GM19438 (cell line): Measurements from ENCODE around the gene RPS6KA4.

ENCODE experiments used
- ATAC-seq: cut with Tn5 transposase; IDR thresholded peaks from one replicate; pipeline ENCODE4 v1.9.1; 2021; ENCODE audit warnings: low read depth; ENCODE audit not compliant: unreplicated experiment

Gene RPS6KA4

GRCh38 chr11:64362339-64362738 is 3.4 kb downstream of the RPS6KA4 start:
- no peak for ATAC-seq

DNA sequence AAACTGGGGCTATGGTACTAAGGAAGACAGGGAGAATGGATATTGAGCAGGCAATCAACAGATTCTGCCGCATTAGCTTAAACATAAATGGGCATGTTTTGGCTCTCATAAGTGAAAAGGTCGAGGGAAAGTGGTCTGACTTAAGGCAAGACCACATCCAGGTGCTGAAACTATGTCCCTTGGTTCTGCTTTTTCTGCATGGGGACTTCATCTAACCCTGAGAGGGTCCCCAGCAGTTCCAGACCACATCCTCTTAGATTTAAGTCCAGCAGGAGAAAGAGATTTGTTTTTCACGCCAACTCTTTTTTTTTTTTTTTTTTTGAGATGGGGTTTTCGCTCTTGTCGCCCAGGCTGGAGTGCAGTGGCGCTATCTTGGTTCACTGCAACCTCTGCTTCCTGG is 5.5 kb downstream of the RPS6KA4 start:
- no peak for ATAC-seq

- ATAC-seq, result no peak
Measured at GRCh38 chr11:64364911-64365310, 5.9 kb downstream of the RPS6KA4 start.

- ATAC-seq, result no peak
Measured at GRCh38 chr11:64366751-64367150, 7.8 kb downstream of the RPS6KA4 start.

GRCh38 chr11:64367931-64368672 is 9.1 kb downstream of the RPS6KA4 start:
- ATAC-seq, result no peak

DNA sequence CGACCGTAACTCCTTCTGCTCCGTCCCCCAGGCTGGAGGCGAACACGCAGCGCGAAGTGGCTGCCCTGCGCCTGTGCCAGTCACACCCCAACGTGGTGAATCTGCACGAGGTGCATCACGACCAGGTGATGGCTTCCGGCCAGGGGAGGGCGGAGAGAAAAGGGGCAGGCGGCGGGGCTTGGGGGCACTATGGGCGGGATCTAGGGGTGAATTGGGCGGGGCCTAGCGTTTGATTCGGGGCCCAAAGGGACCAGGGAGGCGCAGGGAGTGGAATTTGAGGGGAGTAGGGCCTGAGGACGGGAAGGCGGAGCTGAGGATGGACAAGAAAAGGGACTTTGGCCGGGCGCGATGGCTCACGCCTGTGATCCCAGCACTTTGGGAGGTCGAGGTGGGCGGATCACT is 9.7 kb downstream of the RPS6KA4 start:
- no peak for ATAC-seq

DNA sequence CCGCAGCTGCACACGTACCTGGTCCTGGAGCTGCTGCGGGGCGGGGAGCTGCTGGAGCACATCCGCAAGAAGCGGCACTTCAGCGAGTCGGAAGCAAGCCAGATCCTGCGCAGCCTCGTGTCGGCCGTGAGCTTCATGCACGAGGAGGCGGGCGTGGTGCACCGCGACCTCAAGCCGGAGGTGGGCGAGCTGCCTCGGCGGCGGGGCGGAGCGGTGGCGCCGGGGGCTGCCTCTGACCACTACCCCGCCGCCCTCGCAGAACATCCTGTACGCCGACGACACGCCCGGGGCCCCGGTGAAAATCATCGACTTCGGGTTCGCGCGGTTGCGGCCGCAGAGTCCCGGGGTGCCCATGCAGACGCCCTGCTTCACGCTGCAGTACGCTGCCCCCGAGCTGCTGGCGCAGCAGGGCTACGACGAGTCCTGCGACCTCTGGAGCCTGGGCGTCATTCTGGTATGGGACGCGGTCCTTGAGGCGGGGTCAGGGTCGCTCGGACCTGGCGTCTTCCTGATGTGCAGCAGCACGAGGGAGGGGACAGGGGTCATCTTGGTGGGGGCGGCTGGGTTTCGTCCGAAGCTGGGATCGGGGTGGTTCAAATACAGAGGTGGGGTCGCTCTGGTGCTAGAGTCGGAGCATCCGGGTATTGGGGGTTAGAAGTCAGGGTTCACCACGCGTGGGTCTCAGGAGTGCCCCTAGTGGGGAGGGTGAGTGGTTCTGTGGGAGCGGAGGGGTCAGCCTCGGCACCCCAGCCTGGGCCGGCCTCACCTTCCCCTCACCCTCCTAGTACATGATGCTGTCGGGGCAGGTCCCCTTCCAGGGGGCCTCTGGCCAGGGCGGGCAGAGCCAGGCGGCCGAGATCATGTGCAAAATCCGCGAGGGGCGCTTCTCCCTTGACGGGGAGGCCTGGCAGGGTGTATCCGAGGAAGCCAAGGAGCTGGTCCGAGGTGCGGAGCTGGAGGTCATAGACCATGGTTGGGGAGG is 10.8 kb downstream of the RPS6KA4 start:
- ATAC-seq, result no peak

- ATAC-seq, result no peak
Measured at GRCh38 chr11:64371201-64371600, 12.2 kb downstream of the RPS6KA4 start.

DNA sequence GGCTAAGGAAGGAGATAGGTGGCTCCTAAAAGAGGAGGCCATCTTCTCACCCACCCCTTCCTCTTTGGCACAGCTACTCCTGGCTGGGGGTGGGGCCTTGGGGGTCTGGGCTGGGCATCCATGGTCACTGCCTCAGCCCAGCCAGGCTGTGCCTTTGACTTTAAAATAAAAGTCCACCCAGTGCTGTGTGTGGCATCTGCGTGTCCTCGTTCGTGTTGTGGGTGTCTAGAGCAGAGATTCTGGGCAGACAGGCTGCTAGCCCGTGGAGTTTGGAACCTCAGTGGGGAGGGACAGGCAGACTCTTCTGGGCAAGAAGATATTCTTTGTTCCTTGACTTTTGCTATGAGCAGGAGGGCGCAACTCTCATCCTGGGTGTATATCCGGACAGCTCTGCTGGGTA is 13.1 kb downstream of the RPS6KA4 start:
- ATAC-seq, result no peak

GRCh38 chr11:64372802-64373597 is 14.0 kb downstream of the RPS6KA4 start:
- ATAC-seq, result no peak

- no peak for ATAC-seq
Measured at GRCh38 chr11:64373598-64373974, 14.6 kb downstream of the RPS6KA4 start.

DNA sequence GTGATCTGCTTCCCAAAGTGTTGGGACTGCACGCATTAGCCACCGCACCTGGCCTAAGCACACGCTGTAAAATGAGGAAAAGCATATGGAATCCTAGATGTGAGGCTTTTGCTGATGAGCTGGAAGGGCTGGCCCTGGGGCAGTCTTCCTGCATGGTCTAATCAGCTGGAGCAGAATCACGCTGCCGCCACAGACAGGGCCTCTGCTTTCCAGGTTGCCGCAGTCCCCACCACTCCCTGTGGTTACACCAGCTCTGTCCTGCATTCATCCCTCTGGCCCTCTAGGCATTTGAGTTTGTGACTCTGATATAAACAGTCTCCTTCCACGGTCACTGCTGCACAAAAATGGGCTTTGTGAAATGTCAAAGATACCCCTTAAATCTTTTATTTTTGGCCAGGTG is 17.1 kb downstream of the RPS6KA4 start:
- ATAC-seq, result no peak

GRCh38 chr11:64378335-64378880 is 19.4 kb downstream of the RPS6KA4 start:
- no peak for ATAC-seq

- ATAC-seq, result no peak
Measured at GRCh38 chr11:64379160-64379559, 20.2 kb downstream of the RPS6KA4 start.

GRCh38 chr11:64379817-64380709 is 21.1 kb downstream of the RPS6KA4 start:
- no peak for ATAC-seq

- ATAC-seq, result no peak
Measured at GRCh38 chr11:64381350-64381749, 22.4 kb downstream of the RPS6KA4 start.

- ATAC-seq, result no peak
Measured at GRCh38 chr11:64382047-64382446, 23.1 kb downstream of the RPS6KA4 start.

DNA sequence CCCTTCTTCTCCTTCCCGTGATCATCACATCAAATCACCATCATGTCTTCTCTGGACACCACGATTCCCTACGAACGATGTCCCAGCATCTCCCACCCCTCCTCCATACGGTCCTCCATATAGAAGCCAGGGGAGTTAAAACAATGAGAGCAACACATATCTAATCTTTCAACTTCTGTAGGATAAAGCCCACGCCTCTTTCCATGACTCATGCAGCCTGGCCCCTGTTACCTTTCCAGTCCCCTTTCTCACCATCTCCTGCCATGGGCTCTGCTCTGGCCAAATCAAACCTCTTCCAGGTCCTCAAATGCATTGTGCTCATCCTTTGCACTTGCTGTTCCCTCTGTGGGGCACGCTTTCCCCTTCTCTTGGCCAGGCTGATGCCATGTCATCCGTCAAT is 23.6 kb downstream of the RPS6KA4 start:
- no peak for ATAC-seq

GRCh38 chr11:64383580-64383979 is 24.6 kb downstream of the RPS6KA4 start:
- ATAC-seq, result no peak
